ENCODE data around the gene PLA2G6.

DNA sequence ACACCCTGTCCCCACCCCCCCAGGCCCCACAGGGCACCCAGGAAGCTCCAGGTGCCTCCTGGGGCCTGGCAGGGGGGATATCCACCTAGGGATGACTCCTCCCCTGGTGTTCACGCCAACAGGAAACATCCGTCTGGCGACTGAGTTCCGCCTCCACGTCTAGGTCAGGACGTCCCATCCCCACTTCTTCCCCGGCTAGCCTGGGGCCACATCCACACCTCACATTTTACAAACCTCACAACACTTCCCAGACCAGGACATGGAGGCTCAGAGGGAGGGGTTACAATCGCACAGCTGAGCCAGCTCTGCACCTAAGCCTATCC lies 41.1 kb upstream of the PLA2G6 start:
- TF ChIP-seq POLR2A (IDR thresholded peaks at IDR 0.05): no peak
- TF ChIP-seq, protein P1, sequence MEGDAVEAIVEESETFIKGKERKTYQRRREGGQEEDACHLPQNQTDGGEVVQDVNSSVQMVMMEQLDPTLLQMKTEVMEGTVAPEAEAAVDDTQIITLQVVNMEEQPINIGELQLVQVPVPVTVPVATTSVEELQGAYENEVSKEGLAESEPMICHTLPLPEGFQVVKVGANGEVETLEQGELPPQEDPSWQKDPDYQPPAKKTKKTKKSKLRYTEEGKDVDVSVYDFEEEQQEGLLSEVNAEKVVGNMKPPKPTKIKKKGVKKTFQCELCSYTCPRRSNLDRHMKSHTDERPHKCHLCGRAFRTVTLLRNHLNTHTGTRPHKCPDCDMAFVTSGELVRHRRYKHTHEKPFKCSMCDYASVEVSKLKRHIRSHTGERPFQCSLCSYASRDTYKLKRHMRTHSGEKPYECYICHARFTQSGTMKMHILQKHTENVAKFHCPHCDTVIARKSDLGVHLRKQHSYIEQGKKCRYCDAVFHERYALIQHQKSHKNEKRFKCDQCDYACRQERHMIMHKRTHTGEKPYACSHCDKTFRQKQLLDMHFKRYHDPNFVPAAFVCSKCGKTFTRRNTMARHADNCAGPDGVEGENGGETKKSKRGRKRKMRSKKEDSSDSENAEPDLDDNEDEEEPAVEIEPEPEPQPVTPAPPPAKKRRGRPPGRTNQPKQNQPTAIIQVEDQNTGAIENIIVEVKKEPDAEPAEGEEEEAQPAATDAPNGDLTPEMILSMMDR (IDR thresholded peaks at IDR 0.05): no peak
